Measurements from ENCODE around the gene CNTN4. TPM values are rescaled to one million over a fixed set of nuclear protein-coding genes. Genes with fewer than 3 reads are reported as not detected.

CNTN4 gene
- total RNA-seq, 1 experiment from 2014 or later, result 1.6 TPM

GRCh38 chr3:2792432-2792831 lies 693.8 kb downstream of the CNTN4 start:
- no peak overlapping the region for H3K9ac ChIP-seq (ENCODE audit: extremely low read depth, insufficient read length, low read length)
- no peaks in the 10 kb centered on the region for H3K36me3 Mint-ChIP-seq (ENCODE audit: insufficient read depth in 1 of 3, low read depth in 3 of 3)
- no peak overlapping the region for H2AK5ac ChIP-seq (ENCODE audit: insufficient read length, low read length)
- H2BK5ac ChIP-seq (ENCODE audit: insufficient read length, low read length), result no peak overlapping the region
- H3K27ac Mint-ChIP-seq, result no peak overlapping the region
- DNase-seq, result no peak
- no peak overlapping the region for H4K8ac ChIP-seq (replicated peaks; ENCODE audit: insufficient read length, low read depth, low read length)
- no peak overlapping the region for H3K56ac ChIP-seq (ENCODE audit: insufficient read length, low read depth, low read length)
- no peaks in the 10 kb centered on the region for H3K9me3 ChIP-seq (ENCODE audit: control insufficient read depth, low read depth, low read length)
- no peak overlapping the region for H2AFZ ChIP-seq (ENCODE audit: low read length)
- H3K23ac ChIP-seq (ENCODE audit: insufficient read length, low read depth, low read length), result no peak overlapping the region
- H4K91ac ChIP-seq (ENCODE audit: insufficient read length, low read depth, low read length), result no peak overlapping the region
- no peak overlapping the region for H2BK120ac ChIP-seq (ENCODE audit: low read depth, low read length, poor library complexity, severe bottlenecking)
- H2BK15ac ChIP-seq (ENCODE audit: low read depth, low read length), result no peak overlapping the region
- H3K79me1 ChIP-seq (ENCODE audit: insufficient read depth, low read depth, low read length, poor library complexity, severe bottlenecking), result no peaks in the 10 kb centered on the region
- no peaks in the 10 kb centered on the region for H3K27me3 Mint-ChIP-seq (ENCODE audit: low read depth)
- no peak overlapping the region for H3K27ac ChIP-seq (ENCODE audit: insufficient read length, low read depth, low read length)
- H3K4me3 Mint-ChIP-seq, result no peak overlapping the region
- H3K4me1 ChIP-seq (ENCODE audit: insufficient read depth, low read length), result no peaks in the 10 kb centered on the region
- H3K9me3 Mint-ChIP-seq, result no peaks in the 10 kb centered on the region
- no peak overlapping the region for H2BK12ac ChIP-seq (ENCODE audit: insufficient read length, low read depth, low read length)
- no peak overlapping the region for H2BK20ac ChIP-seq (ENCODE audit: low read depth, low read length, poor library complexity, severe bottlenecking)
- peaks cover 0 to 2% of the 10 kb centered on the region in 2 experiments; a peak in 1 of 4 replicates for H3K4me1 Mint-ChIP-seq
- no peak overlapping the region for H3T11ph ChIP-seq (ENCODE audit: low read length)
- WGBS (ENCODE audit: extremely low coverage, insufficient read length, low lambda C conversion rate), result no CpG with 5 or more reads among the region's 1 CpG
- no peaks in the 10 kb centered on the region for H3K27me3 ChIP-seq (ENCODE audit: insufficient read depth, low read length)
- H3K4me2 ChIP-seq (ENCODE audit: insufficient read depth, insufficient read length, low read length), result no peak overlapping the region
- TF ChIP-seq CTCF (conservative IDR thresholded peaks at IDR 0.05), result no peak
- no peak overlapping the region for H3K4ac ChIP-seq (ENCODE audit: low read depth, low read length)
- no peak overlapping the region for H4K5ac ChIP-seq (ENCODE audit: insufficient read length, low read depth, low read length)
- H3K23me2 ChIP-seq (ENCODE audit: insufficient read length, low read depth, low read length, poor library complexity, severe bottlenecking), result no peaks in the 10 kb centered on the region
- no peak overlapping the region for H3K14ac ChIP-seq (ENCODE audit: insufficient read depth, low read length)
- no peaks in the 10 kb centered on the region for H3K79me2 ChIP-seq (ENCODE audit: insufficient read depth, low read length)
- H4K20me1 ChIP-seq (ENCODE audit: control insufficient read depth, insufficient read depth, insufficient read length), result no peaks in the 10 kb centered on the region
- H3K18ac ChIP-seq (ENCODE audit: insufficient read length, low read depth, low read length), result no peak overlapping the region

Data from H9 (cell line).